ENCODE data around the gene OBSL1.

DNA sequence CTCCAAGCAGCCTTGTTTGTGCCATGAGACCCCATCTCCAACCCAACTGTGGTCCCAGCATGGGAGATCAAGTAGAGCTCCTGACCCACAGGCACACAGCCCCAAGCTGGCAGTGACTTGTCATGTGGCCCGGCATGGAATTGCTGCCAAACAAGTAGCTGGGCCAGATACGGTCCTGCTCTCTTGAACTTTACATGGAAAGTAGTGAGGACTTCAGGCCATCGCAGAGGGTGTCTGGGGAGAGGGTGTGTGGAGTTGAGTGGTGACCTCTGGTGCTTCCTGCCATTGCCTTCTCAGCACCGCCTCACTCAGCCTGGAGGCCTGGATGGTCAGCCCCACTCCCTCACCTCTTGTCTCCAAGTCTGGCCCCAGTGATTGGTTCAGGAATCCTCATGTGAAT is 45.2 kb upstream of the OBSL1 start:
- TF ChIP-seq, protein P1, sequence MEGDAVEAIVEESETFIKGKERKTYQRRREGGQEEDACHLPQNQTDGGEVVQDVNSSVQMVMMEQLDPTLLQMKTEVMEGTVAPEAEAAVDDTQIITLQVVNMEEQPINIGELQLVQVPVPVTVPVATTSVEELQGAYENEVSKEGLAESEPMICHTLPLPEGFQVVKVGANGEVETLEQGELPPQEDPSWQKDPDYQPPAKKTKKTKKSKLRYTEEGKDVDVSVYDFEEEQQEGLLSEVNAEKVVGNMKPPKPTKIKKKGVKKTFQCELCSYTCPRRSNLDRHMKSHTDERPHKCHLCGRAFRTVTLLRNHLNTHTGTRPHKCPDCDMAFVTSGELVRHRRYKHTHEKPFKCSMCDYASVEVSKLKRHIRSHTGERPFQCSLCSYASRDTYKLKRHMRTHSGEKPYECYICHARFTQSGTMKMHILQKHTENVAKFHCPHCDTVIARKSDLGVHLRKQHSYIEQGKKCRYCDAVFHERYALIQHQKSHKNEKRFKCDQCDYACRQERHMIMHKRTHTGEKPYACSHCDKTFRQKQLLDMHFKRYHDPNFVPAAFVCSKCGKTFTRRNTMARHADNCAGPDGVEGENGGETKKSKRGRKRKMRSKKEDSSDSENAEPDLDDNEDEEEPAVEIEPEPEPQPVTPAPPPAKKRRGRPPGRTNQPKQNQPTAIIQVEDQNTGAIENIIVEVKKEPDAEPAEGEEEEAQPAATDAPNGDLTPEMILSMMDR (IDR thresholded peaks at IDR 0.05; ENCODE audit: low read depth, low read length, poor library complexity, severe bottlenecking) = no peak
- TF ChIP-seq EZH2phosphoT487 (IDR thresholded peaks at IDR 0.05; ENCODE audit: borderline replicate concordance, low read length) = no peak
